OCI-LY7 (cell line): ENCODE measurements around the gene ATAD1. TPM values are rescaled to one million over a fixed set of nuclear protein-coding genes. Genes with fewer than 3 reads are reported as not detected.
"Not testable (repeated sequence)": the region's sequence is repeated elsewhere in the genome, so short reads cannot be mapped to it uniquely, and the experiment has no call there.

Source experiments
- BruUV-seq: library from RNA; stranded (reverse); fragments of 400-500 nt; replicated peaks from 2 replicates; lab custom pipeline; 2021; lab: Mats Ljungman, UMichigan
- CTCF ChIA-PET: fragments of 300-600 bp; sonication (Branson Sonifier 250); formaldehyde crosslinking; loops from one replicate; lab custom pipeline; 2022; ENCODE audit warnings: antibody characterized with exemption; ENCODE audit not compliant: unreplicated experiment; lab: Charles Lee
- POLR2A ChIA-PET: fragments of 300-600 bp; sonication (Branson Sonifier 250); formaldehyde crosslinking; loops from one replicate; lab custom pipeline; 2022; ENCODE audit warnings: antibody characterized with exemption; lab: Charles Lee
- DNase-seq: peaks from one replicate; pipeline ENCODE4 v3.0.0-alpha.2; 2015; ENCODE audit warnings: low spot score
- H2AFZ ChIP-seq: fragments of 200-600 bp; sonication (generic), shearing (Covaris generic); 2 replicates; pipeline ENCODE4 v1.6.1; 2014; ENCODE audit warnings: mild to moderate bottlenecking, antibody characterized with exemption, low read length, moderate library complexity
- H3K27ac ChIP-seq: fragments of 200-600 bp; sonication (generic); 2 replicates; pipeline ENCODE4 v1.5.1; 2014; ENCODE audit warnings: mixed run types, low read depth, mild to moderate bottlenecking, moderate library complexity, low read length, inconsistent platforms; ENCODE audit not compliant: poor library complexity, severe bottlenecking
- H3K36me3 ChIP-seq: fragments of 200-600 bp; sonication (generic); 2 replicates; pipeline ENCODE4 v1.6.1; 2014; ENCODE audit warnings: mild to moderate bottlenecking, antibody characterized with exemption, low read length, moderate library complexity, mixed read lengths; ENCODE audit not compliant: insufficient read depth
- H3K4me1 ChIP-seq: fragments of 200-600 bp; sonication (generic); 2 replicates; pipeline ENCODE4 v1.5.1; 2014; ENCODE audit warnings: mild to moderate bottlenecking, low read length; ENCODE audit not compliant: insufficient read depth, poor library complexity, severe bottlenecking
- H3K4me2 ChIP-seq: fragments of 200-600 bp; sonication (generic); 2 replicates; pipeline ENCODE4 v1.6.1; 2014; ENCODE audit warnings: mild to moderate bottlenecking, low read length
- H3K4me3 ChIP-seq: fragments of 200-600 bp; sonication (generic); 2 replicates; pipeline ENCODE4 v1.5.1; 2014; ENCODE audit warnings: mild to moderate bottlenecking, low read depth, low read length; ENCODE audit not compliant: poor library complexity, severe bottlenecking
- H3K79me2 ChIP-seq: fragments of 200-600 bp; sonication (generic); 2 replicates; pipeline ENCODE4 v1.6.1; 2016; ENCODE audit warnings: low read depth, mild to moderate bottlenecking, low read length, moderate library complexity, mixed read lengths; ENCODE audit not compliant: insufficient read depth
- H3K9me2 ChIP-seq: fragments of 200-600 bp; sonication (generic); 2 replicates; pipeline ENCODE4 v1.6.1; 2016; ENCODE audit warnings: mild to moderate bottlenecking, low read length, mixed read lengths; ENCODE audit not compliant: insufficient read depth
- H3K9me3 ChIP-seq: fragments of 200-600 bp; sonication (generic); 2 replicates; pipeline ENCODE4 v1.6.1; 2014; ENCODE audit warnings: mild to moderate bottlenecking, mixed run types, low read length, mixed read lengths
- H4K20me1 ChIP-seq: fragments of 200-600 bp; sonication (generic); 2 replicates; pipeline ENCODE4 v1.6.1; 2014; ENCODE audit warnings: mild to moderate bottlenecking, antibody characterized with exemption, low read length, moderate library complexity, mixed read lengths; ENCODE audit not compliant: insufficient read depth
- EZH2phosphoT487 ChIP-seq: fragments of 200-600 bp; sonication (generic); IDR thresholded peaks from 2 replicates; pipeline ENCODE4 v1.6.1; 2018; ENCODE audit warnings: low read depth, borderline replicate concordance, mild to moderate bottlenecking, mixed run types, antibody characterized with exemption, low read length, moderate library complexity, mixed read lengths
- intact Hi-C: fragments of 100-400 bp; cut with micrococcal nuclease; formaldehyde crosslinking; loops from one replicate; pipeline ENCODE4 v1.10.0; 2022; ENCODE audit not compliant: unreplicated experiment
- total RNA-seq, 2 experiments: library from RNA; depleted of rRNA in 1 of 2; stranded (reverse); fragments of >200 nt in 1 of 2; shearing (Covaris generic) in 1 of 2; gene quantifications; 2 replicates each; pipeline ENCODE4 v1.2.3, GENCODE V29; 2014 to 2022
- TF ChIP-seq, protein P1 (sequence below): fragments of 200-600 bp; sonication (generic); conservative IDR thresholded peaks from 2 replicates; pipeline ENCODE4 v1.5.1; 2014; ENCODE audit warnings: mild to moderate bottlenecking, antibody characterized with exemption, low read length, moderate library complexity, mixed read lengths

ATAD1 gene
- total RNA-seq, 2 experiments from 2014 or later: 19.6 to 47.7 TPM

DNA sequence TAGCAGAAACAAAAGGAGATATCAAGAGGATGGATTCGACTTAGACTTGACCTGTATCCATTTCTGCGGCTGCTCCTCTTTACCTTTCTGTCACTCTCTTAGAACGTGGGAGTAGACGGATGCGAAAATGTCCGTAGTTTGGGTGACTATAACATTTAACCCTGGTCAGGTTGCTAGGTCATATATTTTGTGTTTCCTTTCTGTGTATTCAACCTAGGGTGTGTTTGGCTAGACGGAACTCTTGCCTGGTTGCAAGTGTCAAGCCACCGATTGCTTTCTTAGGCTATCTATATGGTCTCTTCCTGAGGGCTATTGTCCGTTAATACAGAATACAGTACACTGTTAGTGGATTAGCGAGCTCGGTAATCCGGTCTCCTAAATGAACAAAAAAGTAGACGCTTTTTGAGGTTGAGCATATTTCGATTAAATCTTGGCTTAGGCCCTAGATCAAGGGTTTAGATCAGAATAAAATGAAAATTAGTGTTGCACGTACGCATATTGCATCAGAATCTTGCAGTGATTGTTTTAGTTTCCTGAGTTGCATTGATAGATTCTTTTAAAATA, 46.6 kb upstream of the ATAD1 start:
- peaks cover 25% of the 10 kb centered on the region for H3K4me1 ChIP-seq
- no peaks in the 10 kb centered on the region for H3K9me2 ChIP-seq
- BruUV-seq: no TSS peak
- POLR2A ChIA-PET: interaction anchor here (0.6 to 6.9 kb wide), 5 partner anchors 12 to 594 kb away, joined by 3 to 134 read pairs (median 5); no protein-coding TSS in a partner anchor
- H3K9me3 ChIP-seq: no peaks in the 10 kb centered on the region
- H4K20me1 ChIP-seq: peaks cover 46% of the 10 kb centered on the region
- H3K36me3 ChIP-seq: peaks cover 53% of the 10 kb centered on the region
- H3K27ac ChIP-seq: peak overlapping the region; percentile 94
- TF ChIP-seq, protein P1, sequence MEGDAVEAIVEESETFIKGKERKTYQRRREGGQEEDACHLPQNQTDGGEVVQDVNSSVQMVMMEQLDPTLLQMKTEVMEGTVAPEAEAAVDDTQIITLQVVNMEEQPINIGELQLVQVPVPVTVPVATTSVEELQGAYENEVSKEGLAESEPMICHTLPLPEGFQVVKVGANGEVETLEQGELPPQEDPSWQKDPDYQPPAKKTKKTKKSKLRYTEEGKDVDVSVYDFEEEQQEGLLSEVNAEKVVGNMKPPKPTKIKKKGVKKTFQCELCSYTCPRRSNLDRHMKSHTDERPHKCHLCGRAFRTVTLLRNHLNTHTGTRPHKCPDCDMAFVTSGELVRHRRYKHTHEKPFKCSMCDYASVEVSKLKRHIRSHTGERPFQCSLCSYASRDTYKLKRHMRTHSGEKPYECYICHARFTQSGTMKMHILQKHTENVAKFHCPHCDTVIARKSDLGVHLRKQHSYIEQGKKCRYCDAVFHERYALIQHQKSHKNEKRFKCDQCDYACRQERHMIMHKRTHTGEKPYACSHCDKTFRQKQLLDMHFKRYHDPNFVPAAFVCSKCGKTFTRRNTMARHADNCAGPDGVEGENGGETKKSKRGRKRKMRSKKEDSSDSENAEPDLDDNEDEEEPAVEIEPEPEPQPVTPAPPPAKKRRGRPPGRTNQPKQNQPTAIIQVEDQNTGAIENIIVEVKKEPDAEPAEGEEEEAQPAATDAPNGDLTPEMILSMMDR: no peak
- no peak for TF ChIP-seq EZH2phosphoT487
- no peak overlapping the region for H2AFZ ChIP-seq
- peak overlapping the region; percentile 89 for H3K4me2 ChIP-seq
- peaks cover 81% of the 10 kb centered on the region for H3K79me2 ChIP-seq
- peak; percentile 60 for DNase-seq
- intact Hi-C loops: loop anchor here (5.0 kb wide), 5 partner anchors 203 to 453 kb away; no protein-coding TSS in a partner anchor
- CTCF ChIA-PET: no interaction called here
- H3K4me3 ChIP-seq: peak overlapping the region; percentile 96

DNA sequence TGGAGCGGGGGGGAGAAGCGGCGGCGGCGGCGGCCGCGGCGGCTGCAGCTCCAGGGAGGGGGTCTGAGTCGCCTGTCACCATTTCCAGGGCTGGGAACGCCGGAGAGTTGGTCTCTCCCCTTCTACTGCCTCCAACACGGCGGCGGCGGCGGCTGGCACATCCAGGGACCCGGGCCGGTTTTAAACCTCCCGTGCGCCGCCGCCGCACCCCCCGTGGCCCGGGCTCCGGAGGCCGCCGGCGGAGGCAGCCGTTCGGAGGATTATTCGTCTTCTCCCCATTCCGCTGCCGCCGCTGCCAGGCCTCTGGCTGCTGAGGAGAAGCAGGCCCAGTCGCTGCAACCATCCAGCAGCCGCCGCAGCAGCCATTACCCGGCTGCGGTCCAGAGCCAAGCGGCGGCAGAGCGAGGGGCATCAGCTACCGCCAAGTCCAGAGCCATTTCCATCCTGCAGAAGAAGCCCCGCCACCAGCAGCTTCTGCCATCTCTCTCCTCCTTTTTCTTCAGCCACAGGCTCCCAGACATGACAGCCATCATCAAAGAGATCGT, 46.0 kb upstream of the ATAD1 start:
- peaks cover 75% of the 10 kb centered on the region for H3K79me2 ChIP-seq
- POLR2A ChIA-PET: interaction anchor here (0.6 to 6.9 kb wide), 10 partner anchors 8 to 595 kb away, joined by 3 to 134 read pairs (median 10); no protein-coding TSS in a partner anchor
- H3K4me2 ChIP-seq: peak overlapping the region; percentile 89
- peak; percentile 67 for DNase-seq
- peak overlapping the region; percentile 94 for H3K27ac ChIP-seq
- peaks cover 46% of the 10 kb centered on the region for H4K20me1 ChIP-seq
- H2AFZ ChIP-seq, CTCF ChIA-PET, H3K9me2 ChIP-seq, H3K9me3 ChIP-seq, BruUV-seq: not testable (repeated sequence)
- H3K4me1 ChIP-seq: peaks cover 21% of the 10 kb centered on the region
- peak overlapping the region; percentile 96 for H3K4me3 ChIP-seq
- peaks cover 48% of the 10 kb centered on the region for H3K36me3 ChIP-seq
- intact Hi-C loops: loop anchor here (2.0 to 5.0 kb wide), 6 partner anchors 203 to 1135 kb away; no protein-coding TSS in a partner anchor

DNA sequence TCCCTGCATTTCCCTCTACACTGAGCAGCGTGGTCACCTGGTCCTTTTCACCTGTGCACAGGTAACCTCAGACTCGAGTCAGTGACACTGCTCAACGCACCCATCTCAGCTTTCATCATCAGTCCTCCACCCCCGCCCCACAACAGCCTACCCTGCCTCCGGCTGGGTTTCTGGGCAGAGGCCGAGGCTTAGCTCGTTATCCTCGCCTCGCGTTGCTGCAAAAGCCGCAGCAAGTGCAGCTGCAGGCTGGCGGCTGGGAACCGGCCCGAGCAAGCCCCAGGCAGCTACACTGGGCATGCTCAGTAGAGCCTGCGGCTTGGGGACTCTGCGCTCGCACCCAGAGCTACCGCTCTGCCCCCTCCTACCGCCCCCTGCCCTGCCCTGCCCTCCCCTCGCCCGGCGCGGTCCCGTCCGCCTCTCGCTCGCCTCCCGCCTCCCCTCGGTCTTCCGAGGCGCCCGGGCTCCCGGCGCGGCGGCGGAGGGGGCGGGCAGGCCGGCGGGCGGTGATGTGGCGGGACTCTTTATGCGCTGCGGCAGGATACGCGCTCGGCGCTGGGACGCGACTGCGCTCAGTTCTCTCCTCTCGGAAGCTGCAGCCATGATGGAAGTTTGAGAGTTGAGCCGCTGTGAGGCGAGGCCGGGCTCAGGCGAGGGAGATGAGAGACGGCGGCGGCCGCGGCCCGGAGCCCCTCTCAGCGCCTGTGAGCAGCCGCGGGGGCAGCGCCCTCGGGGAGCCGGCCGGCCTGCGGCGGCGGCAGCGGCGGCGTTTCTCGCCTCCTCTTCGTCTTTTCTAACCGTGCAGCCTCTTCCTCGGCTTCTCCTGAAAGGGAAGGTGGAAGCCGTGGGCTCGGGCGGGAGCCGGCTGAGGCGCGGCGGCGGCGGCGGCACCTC, 45.3 kb upstream of the ATAD1 start, which contains the start of the genes KLLN and PTEN:
KLLN (minus strand) TSS at position 481 of the 891 bp plus-strand sequence. CDS start 1,046 bp downstream, outside the sequence.
PTEN (plus strand) TSS at position 573 of the 891 bp plus-strand sequence. CDS start 845 bp downstream, outside the sequence.
- peaks cover 68% of the 10 kb centered on the region for H3K79me2 ChIP-seq
- peak within 1 kb of the TSS; percentile 89 for H3K4me2 ChIP-seq
- peak; percentile 95 for DNase-seq
- H4K20me1 ChIP-seq: peaks cover 39% of the 10 kb centered on the region
- TF ChIP-seq EZH2phosphoT487: no peak
- TF ChIP-seq, protein P1: no peak
- peak within 1 kb of the TSS; percentile 18; the same call in 1 of the 2 replicates for H2AFZ ChIP-seq
- peak within 1 kb of the TSS; percentile 94 for H3K27ac ChIP-seq
- CTCF ChIA-PET: interaction anchor here (0.6 to 3.2 kb wide), 3 partner anchors 245 to 525 kb away, joined by 3 to 36 read pairs (median 12); no protein-coding TSS in a partner anchor
- intact Hi-C loops: loop anchor here (2.0 to 5.0 kb wide), 6 partner anchors 204 to 1136 kb away; no protein-coding TSS in a partner anchor
- no TSS peak for BruUV-seq
- H3K9me2 ChIP-seq: no peaks in the 10 kb centered on the region
- H3K36me3 ChIP-seq: peaks cover 41% of the 10 kb centered on the region
- H3K9me3 ChIP-seq: no peaks in the 10 kb centered on the region
- POLR2A ChIA-PET: interaction anchor here (0.8 to 6.9 kb wide), 25 partner anchors 9 to 529 kb away, joined by 3 to 134 read pairs (median 6); partner anchors contain the start of gene ATAD1
- H3K4me3 ChIP-seq: peak within 1 kb of the TSS; percentile 96
- H3K4me1 ChIP-seq: peaks cover 19% of the 10 kb centered on the region
